ENCODE results near the gene MRPS18C.
"Not testable (repeated sequence)": the region's sequence is repeated elsewhere in the genome, so short reads cannot be mapped to it uniquely, and the experiment has no call there.

The MRPS18C gene

GRCh38 chr4:83501671-83502070 lies 45.8 kb downstream of the MRPS18C start:
- DNase-seq, result not testable (repeated sequence)

DNA sequence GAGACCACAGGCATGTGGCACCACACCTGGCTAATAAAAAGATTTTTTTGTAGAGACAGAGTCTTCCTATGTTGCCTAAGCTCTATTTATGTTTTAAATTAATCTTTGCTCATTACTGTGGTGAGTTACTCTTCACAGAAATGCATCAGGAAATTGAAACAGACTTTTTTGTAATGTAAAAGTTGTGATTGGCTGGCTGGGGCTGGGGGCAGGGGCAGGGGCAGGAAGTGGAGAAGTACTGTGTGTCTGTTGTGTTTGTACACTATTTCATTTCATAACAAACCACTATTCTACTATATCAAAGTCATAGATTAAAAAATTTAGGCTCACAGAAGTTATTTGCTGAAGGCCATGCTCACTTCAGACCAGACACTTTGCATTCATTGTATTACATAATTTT lies 48.1 kb downstream of the MRPS18C start:
- no peak for DNase-seq

GRCh38 chr4:83504503-83504902 lies 48.6 kb downstream of the MRPS18C start:
- no peak for DNase-seq

- no peak for DNase-seq
Observed at GRCh38 chr4:83504996-83505395, 49.1 kb downstream of the MRPS18C start.

DNA sequence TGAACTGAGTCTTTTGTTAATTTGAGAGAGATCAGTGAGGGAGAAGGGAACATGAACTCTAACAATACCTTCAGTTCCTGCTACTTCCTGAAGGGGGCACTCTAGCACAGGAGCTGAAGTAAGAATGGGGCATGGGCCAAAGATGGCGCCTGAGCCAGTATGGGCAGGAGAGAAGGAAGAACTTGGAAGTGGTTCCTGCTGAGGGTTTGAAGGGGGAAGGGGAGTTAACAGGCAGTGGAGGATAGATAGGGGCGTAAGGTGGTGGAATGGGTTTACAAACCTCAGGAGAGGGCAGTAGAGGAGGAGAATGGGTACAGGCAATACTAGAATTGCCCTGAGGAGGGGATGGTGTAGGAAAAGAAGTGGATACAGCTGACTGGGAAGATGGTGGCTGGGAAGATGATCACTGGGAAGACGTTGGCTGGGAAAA lies 53.3 kb downstream of the MRPS18C start:
- DNase-seq, result peak in 1 of 2 experiments; percentile 19

- DNase-seq, result no peak
Observed at GRCh38 chr4:83510442-83510841, 54.6 kb downstream of the MRPS18C start.

Data from NCI-H187 (cell line).